ENCODE data around the gene GCNT4. TPM values are rescaled to one million over a fixed set of nuclear protein-coding genes. Genes with fewer than 3 reads are reported as not detected.

GCNT4 gene
- total RNA-seq, 2 experiments from 2014 or later, result 7.2 to 7.4 TPM

DNA sequence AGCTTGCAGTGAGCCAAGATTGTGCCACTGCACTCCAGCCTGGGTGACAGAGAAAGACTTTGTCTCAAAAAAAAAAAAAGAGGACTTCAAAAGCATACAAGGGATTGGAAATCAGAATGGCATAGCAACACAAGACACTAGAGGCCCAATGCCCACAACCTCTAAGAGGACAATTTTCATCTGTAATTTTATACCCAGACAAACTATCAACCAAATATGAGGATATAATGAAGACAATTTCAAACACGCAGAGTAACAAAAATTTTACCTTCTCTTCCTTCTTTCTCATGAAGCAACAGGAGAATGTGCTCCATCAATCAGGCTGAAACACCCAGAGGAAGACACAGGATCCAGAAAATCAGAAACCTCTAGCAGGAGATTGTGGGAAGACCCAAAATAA is 46.8 kb downstream of the GCNT4 start:
- H3K27me3 Mint-ChIP-seq, result no peaks in the 10 kb centered on the region
- Histone ChIP-seq H3K4me1 (ENCODE audit: insufficient read depth, low read length) (no peaks in the 10 kb centered on the region), H3K9me3 (ENCODE audit: control insufficient read depth in 1 of 2, insufficient read depth in 1 of 2, low read length in 2 of 2) (peaks cover 5 to 10% of the 10 kb centered on the region in 2 experiments), H3K4me3 (ENCODE audit: low read length) (no peak overlapping the region), H3K36me3 (ENCODE audit: insufficient read depth, low read length) (no peaks in the 10 kb centered on the region), H3K27ac (ENCODE audit: low read depth in 1 of 2, low read length in 2 of 2) (no peak overlapping the region), H3K27me3 (ENCODE audit: control insufficient read depth in 1 of 2, insufficient read depth in 2 of 2, low read length in 2 of 2) (no peaks in the 10 kb centered on the region)
- DNase-seq (no peak), ATAC-seq (ENCODE audit: poor library complexity) (no peak)
- no peak overlapping the region for H3K4me3 Mint-ChIP-seq
- intact Hi-C loops (cut with DNase I, micrococcal nuclease), result no loop called here
- H3K9me3 Mint-ChIP-seq, result no peaks in the 10 kb centered on the region
- TF ChIP-seq, protein P1, sequence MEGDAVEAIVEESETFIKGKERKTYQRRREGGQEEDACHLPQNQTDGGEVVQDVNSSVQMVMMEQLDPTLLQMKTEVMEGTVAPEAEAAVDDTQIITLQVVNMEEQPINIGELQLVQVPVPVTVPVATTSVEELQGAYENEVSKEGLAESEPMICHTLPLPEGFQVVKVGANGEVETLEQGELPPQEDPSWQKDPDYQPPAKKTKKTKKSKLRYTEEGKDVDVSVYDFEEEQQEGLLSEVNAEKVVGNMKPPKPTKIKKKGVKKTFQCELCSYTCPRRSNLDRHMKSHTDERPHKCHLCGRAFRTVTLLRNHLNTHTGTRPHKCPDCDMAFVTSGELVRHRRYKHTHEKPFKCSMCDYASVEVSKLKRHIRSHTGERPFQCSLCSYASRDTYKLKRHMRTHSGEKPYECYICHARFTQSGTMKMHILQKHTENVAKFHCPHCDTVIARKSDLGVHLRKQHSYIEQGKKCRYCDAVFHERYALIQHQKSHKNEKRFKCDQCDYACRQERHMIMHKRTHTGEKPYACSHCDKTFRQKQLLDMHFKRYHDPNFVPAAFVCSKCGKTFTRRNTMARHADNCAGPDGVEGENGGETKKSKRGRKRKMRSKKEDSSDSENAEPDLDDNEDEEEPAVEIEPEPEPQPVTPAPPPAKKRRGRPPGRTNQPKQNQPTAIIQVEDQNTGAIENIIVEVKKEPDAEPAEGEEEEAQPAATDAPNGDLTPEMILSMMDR (IDR thresholded peaks at IDR 0.05), result no peak
- ChIA-PET CTCF (no interaction called here), POLR2A (interaction anchor here (0.6 kb wide), 1 partner anchor 138 kb away, joined by 3 read pairs; no protein-coding TSS in a partner anchor)
- H3K27ac Mint-ChIP-seq, result no peak overlapping the region
- H3K4me1 Mint-ChIP-seq (ENCODE audit: low read depth), result peaks cover 3% of the 10 kb centered on the region
- peaks cover 5% of the 10 kb centered on the region for H3K36me3 Mint-ChIP-seq (ENCODE audit: low read depth)

Other genes starting within 250 kb of the GCNT4 start
- 10 to 100 TPM; 13.3 to 14.7 TPM for gene FAM169A, start 186.2 kb downstream of the GCNT4 start, total RNA-seq
- gene ANKRD31, start 184.3 kb upstream of the GCNT4 start, total RNA-seq, result under 1 TPM; 0.55 to 0.56 TPM

Measured in CD4-positive, alpha-beta T cell (primary cell).